GDM1 (cell line): Measurements from ENCODE around the gene FHDC1.
A peak's percentile ranks its signal among the peaks of the same experiment; 100 is the strongest.

Experiments
- DNase-seq: peaks from one replicate; lab custom pipeline; 2025; lab: John Stamatoyannopoulos, UW

Gene FHDC1

DNA sequence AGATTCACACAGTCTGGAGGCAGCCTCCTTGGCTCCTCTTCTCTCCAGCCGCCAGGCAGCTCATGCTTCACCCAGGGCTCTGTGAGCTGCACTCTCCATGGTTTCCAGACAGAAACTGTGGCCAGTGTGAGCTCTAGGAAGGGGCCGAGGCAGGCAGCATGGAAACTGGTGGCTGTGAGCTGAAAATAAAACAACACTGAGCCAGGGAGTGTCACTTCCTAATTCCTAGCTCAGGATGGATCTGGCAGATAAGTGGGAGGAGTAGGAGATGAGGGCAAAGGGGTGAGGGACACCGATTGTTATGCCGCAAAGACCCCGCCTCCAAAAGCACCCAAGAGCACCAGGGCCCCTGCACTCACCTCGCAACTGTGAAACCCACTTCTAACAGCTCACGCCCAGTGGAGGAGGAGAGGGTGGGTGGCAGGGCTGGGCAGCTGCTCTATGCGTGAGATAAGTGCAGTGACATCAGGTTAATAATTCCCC is 69.8 kb downstream of the FHDC1 start:
- DNase-seq, result no peak

DNA sequence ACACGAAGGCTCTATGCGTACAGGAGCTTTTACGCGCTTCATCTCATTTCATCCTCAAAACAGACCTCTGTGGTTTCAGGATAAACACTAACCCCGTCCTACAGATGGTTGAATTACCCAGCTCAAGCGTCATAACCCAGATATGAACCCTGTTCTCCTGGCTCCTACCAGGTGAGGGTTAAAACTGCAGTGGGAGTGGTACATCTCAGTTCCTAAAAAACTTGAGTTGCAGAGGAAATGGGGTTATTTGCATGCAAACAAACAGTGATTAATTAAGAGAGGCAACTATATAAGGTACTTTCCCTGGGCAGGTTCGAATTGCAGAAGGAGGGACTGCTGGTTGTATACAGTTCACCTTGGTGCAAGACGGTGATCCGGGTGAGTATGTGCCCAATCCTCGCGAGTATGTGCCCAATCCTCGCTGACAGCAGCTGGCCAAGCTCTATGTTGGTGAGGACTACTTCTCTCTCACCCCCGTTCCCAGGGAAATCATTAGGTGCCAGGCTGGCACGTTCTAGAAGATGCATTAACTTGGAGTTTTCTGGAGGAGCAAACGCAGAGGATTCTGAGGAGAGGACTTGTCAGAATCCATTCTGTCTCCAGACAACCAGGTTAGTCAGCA is 72.6 kb downstream of the FHDC1 start:
- DNase-seq, result no peak

DNA sequence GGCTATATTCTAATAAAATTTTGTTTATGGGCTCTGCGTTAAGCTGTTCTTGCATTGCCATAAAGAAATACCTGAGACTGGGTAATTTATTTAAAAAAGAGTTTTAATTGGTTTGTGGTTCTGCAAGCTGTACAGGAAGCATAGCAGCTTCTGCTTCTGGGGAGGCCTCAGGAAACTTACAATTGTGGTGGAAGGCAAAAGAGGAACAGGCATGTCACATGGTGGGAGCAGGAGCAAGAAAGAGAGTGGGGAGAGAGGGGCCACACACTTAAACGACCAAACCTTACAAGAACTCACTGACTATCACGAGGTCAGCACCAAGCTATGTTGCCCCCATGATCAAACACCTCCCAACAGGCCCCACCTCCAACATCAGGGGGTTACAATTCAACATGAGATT is 74.0 kb downstream of the FHDC1 start:
- peak; percentile 46 for DNase-seq

DNA sequence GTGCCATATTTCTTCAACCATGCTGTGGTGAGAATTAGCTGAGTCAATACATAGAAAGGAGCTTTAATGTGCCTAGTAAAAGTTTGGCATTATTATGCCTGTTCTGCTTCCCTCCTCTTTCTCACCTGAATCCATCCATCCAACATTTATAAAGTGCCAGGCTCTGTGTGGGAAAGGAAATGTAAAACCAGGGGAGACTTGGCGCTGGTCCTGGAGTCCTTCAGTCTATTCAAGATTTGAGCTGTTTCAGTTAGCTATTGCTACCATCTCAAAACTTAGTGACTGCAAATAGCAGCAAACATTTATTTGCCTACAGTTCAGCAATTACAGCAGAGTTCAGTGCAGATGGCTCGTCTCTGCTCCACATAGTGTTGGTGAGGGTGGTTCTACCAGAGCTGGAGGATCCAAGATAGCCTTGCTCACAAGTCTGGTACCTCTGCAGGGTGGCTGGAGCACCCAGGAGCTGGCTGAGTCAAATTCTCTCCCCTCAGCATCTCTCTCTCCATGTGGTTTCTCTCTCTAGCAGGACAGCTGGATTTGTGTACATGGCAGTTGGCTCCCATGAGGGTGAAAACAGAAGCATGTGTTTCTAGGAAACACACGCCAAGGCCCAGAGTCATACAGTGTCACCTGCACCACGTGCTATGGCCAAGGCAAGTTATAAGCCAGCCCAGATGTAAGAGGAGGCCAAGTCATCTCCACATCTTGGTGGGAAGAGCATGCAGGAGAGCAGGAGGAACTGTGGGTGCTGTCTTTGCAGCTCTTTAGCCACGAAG is 77.3 kb downstream of the FHDC1 start:
- DNase-seq, result no peak

DNA sequence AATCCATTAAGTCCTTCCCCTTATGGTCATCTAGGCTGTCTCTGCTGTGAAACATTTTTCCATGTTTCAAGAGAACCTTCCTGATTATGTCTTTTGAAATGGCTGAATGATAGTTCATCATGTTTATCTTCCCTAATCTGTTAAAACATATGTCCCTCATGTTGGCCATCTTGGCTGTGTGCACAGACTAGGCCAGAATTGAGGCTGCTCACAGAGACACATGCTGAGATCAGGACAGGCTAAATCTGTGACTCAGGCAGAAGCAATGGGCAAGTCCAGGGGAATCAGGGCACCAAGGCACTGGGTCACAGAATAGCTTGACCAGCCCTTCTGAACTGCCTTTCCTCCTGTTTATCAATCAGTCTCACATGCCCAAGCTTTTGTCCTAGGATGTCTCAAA is 78.3 kb downstream of the FHDC1 start:
- no peak for DNase-seq

DNA sequence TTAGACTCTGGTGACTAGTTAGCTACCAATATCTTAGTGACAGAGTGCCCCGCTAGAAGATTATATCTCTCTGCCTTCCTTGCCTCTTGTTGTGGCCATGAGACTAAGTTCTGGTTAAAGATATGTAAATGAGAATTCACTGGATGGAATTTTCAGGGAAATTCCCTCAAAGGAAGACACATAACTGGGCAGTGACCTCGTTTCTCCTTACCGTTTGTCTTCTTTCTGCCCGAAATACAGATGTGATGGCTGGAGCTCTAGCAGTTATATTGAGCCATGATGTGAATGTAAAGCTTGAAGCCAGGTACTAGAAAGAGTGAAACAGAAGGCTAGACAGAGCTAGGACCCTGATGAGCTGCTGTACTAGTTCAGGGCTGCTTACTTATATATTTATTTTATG is 80.5 kb downstream of the FHDC1 start:
- DNase-seq, result no peak

DNA sequence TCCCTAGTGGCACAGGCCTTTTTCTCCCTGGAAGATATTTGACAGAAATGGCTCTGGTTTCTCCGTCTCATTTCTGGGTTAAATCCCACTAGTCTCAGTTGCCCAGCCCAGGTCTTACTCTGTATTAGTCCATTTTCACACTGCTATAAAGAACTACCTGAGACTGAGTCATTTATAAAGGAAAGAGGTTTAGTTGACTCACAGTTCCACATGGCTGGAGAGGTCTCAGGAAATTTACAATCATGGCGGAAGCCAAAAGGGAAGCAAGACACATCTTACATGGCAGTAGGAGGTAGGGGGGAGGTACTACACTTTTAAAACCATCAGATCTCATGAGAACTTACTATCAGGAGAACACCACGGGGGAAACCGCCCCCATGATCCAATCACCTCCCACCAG is 81.9 kb downstream of the FHDC1 start:
- no peak for DNase-seq

DNA sequence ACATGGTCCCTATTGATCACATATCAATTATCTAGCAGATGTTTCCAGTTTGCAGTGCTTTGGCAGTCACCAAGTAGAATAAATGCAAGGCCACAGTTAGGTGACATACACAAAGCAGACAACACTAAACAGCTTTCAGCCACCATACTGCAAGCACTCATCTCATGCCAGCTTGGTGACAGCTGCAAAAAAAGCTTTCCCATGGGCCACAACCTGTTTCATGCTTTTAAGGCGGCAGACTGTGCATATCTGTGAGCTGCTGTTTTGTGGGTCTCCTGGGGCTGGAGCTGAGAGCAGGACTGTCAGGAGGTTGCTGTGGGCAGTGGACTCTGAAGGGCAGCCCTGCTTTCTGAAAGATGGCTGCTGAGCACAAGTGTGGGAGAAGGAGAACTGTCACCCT is 82.6 kb downstream of the FHDC1 start:
- no peak for DNase-seq

DNA sequence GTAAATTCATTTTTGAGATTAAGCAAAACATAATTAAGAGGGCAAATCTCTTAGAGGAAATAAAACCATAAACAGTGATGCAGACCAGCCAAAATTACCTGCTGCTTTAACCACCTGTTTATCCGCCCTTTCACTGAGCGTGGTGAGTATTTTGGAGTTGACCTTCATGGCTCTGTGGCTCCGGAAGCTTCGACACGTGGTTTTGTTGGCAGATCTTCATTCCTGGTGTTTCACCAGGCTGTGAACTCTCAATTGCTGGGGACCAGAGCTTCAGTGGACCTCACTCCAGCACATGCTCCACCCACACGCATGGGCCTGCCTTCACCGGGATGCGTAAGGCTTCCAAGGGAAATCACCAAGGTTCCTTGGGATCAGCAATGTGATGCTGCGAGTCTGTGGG is 83.8 kb downstream of the FHDC1 start:
- DNase-seq, result no peak

DNA sequence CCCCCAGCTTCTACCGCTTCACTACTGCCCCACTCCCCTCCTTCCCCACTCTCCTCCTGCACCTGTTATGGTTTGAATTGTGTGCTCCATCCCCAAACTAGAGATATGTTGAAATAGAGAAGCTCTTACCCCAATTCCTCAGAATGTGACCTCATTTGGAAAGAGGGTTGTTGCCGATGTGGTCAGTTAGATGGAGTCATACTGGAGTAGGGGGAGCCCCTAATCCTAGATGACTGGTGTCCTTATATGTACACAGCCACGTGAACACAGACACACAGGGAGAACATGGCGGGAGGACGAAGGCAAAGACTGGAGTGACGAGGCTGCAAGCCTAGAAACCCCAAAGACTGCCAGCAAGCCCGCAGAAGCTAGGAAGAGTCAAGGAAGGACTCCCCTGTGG is 84.3 kb downstream of the FHDC1 start:
- DNase-seq, result no peak

DNA sequence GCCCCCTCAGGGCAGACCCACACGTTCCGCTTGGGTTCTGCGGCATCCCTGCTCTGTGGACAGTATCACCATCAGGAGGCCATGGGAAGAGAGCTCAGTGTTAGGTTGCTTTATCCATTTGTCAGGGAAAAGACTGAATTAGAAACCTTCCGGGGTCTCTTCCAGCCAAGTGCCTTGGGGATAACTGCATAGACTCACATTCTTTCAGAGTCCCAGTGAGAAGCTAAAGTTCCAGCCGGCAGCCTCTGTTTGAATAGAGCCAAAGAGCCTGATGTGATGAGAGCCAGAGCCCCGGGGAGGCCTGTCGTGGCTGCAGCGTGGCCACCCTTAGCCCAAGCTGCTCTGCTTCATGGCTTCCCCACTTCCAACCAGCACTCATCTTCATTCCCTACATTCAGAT is 85.2 kb downstream of the FHDC1 start:
- DNase-seq, result no peak

DNA sequence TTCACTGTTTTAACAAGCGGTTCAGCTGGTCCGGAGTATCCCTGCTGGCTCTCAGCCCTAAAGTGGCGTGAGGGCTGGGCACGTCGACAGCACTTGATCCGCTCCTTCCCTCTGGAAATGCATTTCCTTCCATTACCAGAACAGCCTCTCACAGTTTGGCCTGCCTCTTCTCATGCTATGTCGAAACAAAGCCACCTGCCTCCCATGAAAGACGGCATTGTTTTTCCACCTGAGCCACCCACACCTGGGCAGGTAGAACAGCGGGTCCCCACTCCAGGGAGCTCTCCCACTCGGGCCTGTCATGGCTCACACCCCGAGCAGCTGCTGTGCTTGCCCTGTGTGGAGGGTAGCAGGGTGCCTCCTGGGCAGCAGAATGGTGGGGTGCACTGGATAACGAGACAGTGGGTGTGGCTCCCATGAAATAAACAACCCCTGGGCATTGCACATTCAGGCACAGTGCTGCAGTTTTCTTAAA is 86.2 kb downstream of the FHDC1 start:
- DNase-seq, result no peak

DNA sequence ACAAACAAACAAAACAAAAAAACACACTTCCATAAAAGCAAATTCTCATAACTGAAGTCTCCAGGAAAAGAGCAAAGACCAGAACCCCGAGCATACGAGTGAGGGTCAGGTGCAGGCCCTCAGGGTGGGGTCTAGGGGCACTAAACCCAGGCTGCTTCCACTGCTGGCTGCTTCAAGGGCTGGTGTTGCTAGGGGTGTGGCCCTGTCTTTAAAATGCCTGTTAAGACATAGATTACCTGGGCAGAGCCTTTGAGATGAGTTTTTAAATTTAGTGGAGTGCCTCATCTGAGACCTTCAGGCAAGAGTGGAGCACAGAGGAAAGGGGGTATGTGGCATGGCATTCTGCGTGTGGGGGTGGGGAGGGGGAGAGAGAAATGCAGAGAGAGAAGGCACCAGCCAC is 87.0 kb downstream of the FHDC1 start:
- DNase-seq, result no peak

DNA sequence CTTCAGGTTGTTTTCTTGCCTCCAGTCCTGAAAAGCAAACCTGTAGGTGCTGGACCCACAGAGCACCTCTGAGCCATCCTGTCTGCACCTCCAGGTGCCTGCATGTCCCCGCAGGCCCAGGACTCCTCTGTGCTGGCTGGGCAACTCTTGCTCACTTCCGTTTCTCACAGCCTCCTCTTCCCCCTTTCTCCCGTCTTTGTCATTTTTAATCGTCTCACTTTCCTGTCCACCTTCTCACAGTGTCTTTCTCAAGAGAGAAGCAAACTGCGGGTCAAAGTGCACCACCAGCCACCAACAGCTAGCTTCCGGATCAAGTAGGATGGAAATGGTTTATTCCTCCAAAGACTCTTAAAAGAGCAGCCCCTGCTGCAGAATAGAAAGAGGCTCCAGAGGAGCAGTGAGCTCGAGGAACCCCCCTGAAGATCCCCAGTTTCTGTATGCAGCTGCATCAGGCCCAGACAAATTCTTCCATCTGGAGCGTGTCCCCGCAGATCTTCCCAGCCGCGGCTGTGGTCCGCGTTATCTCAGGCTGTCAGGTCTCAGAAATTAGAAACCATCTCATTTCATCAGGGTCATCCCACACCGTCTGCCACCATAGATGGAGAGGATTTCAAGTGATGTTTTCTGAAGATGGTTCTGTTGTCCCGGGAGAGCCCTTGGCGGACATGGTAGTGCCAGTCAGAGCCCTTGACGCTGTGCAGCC is 87.7 kb downstream of the FHDC1 start:
- no peak for DNase-seq

DNA sequence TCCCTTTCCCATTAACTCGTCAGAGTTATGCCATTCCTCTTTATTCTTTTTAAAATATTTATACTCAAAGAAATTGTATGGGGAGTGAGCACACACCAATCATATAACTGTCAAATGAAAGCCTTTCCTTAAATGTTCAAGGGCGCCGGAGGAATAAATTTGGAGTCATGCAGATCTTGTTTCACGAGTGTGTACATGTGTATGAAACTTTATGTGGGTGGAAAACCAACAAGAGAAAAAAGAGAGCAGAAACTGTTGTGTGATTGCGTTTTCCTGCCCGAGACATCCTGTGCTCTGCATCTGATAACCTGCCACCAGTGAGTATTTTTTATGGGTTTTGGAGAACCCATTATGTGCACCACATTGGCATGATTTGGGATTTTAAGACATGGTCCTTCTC is 88.3 kb downstream of the FHDC1 start:
- no peak for DNase-seq

DNA sequence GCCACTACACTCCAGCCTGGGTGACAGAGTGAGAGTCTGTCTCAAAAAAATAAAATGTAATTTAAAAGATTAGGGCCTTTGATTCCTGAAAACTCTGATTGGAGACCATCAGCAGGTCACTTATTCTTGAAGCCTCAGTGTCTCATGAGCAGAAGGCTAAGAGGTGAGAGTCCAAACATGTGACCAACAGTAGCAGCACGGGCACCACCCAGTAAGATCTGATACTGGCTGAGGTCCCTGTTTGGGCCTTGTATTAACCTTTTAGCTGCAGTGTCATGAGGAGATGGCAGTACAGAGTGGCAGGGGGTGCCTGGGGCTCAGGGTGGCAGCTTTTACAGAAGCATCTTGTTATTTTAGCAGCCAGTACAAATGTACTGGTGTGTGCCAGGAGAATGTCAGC is 89.3 kb downstream of the FHDC1 start:
- DNase-seq, result no peak

DNA sequence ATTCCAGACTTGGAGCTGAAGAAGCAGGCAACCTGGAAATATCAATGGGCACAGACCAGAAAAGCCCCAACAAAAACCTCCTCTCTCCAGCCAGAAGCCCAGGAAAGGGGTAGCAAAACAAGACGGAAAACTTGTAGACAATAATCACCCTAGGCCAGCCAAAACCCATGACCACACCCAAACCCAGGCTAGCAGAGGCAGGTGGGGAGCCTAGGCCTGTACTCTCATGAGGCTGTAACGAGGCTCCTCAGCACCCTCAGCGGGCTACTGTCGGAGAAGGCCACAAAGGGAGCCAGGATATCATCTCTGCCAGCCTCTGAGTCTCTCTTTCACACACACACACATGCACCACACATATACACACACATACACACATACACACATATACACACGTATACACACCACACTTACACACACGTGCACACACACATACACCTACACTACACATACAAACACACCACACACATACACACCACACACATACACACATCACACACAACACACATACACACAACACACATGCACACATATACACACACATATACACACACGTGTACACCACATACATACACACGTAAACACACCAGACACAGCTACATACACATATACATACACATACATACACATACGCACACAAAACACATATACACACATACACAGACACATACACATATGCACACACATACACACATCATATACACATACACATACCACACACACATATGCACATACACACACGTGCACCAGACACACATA is 90.6 kb downstream of the FHDC1 start:
- no peak for DNase-seq

DNA sequence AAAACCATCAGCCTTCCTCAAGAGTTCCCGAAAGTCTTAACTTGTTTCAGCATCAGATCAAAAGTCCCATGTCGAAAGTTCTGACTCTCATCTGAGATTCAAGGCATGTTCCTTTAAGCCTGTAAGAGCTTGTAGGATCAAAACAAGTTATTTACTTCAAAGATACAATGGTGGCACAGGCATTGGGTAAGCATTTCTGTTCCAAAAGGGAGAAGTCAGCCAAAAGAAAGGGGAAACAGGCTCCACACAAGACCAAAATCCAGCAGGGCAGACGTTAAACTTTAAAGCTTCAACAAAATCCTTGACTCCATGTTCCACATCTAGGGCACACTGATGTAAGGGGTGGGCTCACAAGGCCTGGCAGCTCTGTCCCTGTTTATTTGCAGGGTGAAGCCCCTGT is 91.7 kb downstream of the FHDC1 start:
- DNase-seq, result no peak

DNA sequence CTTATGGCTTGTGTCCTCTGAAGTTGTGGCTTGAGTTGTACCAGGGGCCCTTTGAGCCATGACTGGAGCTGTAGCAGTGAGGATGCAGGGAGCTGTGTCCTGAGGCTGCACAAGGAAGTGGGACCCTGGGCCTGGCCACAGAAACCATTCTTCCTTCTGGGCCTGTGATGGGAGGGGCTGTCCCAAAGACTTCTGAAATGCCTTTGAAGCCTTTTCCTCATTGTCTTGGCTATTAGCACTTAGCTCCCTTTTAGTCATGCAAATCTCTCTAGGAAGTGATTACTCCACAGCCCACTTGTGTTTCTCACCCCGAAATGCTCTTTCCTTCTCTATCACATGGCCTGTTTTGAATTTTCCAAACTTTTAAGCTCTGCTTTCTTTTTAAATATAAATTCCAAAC is 92.4 kb downstream of the FHDC1 start:
- DNase-seq, result peak; percentile 23
